ENCODE data around the gene ARL15. TPM values are rescaled to one million over a fixed set of nuclear protein-coding genes. Genes with fewer than 3 reads are reported as not detected.

The ARL15 gene
- total RNA-seq, 1 donor from 2014 or later = 20.2 TPM

Other genes starting within 250 kb of the ARL15 start
- 14.2 TPM for gene HSPB3, start 145.1 kb upstream of the ARL15 start, total RNA-seq (ENCODE audit: insufficient read depth, low replicate concordance)
- gene SNX18, start 207.2 kb upstream of the ARL15 start, total RNA-seq (ENCODE audit: insufficient read depth, low replicate concordance) = 32.5 TPM